ENCODE measurements around the gene RBMS1.

DNA sequence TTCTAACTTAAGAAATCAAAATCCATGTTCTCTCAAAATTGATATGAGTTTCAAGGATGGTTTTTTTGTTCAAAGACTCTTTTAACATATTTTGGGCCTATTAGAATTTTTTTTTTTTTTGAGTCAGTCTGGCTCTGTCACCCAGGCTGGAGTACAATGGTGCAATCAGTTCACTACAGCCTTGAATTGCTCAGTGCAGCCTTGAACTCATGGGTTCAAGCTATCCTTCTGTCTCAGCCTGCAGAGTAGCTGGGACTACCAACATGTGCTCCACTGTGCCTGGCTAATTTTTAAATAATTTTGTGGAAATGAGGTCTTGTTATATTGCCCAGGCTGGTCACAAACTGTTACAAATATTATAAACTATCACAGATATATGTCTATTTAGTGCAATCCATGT, 40.6 kb upstream of the RBMS1 start:
- TF ChIP-seq, protein P1, sequence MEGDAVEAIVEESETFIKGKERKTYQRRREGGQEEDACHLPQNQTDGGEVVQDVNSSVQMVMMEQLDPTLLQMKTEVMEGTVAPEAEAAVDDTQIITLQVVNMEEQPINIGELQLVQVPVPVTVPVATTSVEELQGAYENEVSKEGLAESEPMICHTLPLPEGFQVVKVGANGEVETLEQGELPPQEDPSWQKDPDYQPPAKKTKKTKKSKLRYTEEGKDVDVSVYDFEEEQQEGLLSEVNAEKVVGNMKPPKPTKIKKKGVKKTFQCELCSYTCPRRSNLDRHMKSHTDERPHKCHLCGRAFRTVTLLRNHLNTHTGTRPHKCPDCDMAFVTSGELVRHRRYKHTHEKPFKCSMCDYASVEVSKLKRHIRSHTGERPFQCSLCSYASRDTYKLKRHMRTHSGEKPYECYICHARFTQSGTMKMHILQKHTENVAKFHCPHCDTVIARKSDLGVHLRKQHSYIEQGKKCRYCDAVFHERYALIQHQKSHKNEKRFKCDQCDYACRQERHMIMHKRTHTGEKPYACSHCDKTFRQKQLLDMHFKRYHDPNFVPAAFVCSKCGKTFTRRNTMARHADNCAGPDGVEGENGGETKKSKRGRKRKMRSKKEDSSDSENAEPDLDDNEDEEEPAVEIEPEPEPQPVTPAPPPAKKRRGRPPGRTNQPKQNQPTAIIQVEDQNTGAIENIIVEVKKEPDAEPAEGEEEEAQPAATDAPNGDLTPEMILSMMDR (IDR thresholded peaks at IDR 0.05) = no peak
- TF ChIP-seq POLR2A (IDR thresholded peaks at IDR 0.05) = no peak
